HG03442 (cell line): ENCODE data around the gene SDF4.

ENCODE experiments used
- ATAC-seq: cut with Tn5 transposase; IDR thresholded peaks from one replicate; pipeline ENCODE4 v1.9.1; 2021; ENCODE audit warnings: mild to moderate bottlenecking, moderate library complexity; ENCODE audit not compliant: unreplicated experiment

Gene SDF4

DNA sequence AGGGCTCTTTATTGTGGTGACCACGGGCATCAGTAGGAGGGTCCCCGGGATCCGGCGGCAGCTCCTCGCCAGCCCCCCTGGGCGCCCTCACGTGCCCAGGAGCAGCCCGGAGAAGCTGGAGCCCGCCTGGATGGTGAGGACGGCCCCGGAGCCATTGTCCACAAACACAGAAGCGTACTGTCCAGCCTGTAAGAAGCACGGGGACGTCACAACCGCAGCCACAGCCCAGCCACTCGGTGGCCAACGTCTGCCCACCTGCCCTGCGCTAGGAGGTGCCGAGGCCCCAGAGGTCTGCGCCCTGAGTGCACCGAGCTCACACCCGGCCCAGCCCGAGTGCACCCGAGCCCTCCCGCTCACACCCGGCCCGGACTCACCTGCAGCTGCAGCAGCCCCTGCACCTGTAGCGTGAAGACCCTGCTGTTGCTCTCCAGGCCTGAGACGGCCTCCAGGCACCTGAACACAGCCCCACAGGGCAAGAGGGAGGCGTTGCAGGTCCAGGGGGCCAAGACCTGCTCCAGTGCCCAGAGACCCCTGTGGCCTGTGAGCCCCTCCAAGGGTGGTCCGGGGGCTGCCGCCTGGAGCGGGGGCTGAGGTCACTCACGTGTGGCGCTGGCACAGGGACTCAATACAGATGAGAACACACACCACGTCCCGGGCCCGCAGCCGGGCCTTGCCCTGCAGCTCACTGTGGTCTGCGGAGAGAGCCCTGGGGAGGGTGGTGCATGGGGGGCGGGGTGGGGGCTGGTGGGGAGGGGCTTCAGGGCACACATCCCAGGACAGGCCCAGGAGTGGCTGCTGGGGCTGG lies 10.9 kb upstream of the SDF4 start:
- no peak for ATAC-seq

DNA sequence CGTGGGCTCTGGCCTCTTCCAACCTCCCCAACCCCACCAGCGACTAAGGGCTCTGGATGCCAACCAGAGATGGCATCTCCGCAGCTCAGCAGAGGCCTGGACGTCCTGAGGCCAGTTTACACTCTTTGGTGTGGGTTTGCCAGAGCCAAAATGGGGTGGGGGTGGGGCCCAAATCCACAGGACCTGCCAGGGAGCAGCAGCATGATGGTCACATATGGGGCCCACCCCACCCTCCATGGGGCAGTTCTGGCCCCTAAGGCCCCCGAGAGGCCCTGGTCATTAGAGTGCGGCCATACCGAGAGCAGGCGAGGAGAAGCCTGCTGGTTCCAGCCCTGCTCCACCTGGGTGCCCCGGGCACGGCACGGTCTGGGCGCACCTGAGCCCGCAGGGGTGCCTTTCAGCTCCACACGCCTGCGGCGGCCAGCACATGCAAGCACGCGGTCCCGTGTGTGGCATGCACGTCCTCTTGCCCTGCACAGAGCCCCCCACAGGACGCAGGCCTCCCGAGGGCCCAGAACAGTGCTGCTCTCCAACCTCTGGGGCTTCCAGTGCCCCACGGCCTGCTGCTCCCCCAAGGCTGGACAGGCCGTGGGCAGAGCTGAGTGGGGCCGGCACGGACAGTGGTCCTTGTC lies 9.9 kb upstream of the SDF4 start:
- ATAC-seq = no peak

DNA sequence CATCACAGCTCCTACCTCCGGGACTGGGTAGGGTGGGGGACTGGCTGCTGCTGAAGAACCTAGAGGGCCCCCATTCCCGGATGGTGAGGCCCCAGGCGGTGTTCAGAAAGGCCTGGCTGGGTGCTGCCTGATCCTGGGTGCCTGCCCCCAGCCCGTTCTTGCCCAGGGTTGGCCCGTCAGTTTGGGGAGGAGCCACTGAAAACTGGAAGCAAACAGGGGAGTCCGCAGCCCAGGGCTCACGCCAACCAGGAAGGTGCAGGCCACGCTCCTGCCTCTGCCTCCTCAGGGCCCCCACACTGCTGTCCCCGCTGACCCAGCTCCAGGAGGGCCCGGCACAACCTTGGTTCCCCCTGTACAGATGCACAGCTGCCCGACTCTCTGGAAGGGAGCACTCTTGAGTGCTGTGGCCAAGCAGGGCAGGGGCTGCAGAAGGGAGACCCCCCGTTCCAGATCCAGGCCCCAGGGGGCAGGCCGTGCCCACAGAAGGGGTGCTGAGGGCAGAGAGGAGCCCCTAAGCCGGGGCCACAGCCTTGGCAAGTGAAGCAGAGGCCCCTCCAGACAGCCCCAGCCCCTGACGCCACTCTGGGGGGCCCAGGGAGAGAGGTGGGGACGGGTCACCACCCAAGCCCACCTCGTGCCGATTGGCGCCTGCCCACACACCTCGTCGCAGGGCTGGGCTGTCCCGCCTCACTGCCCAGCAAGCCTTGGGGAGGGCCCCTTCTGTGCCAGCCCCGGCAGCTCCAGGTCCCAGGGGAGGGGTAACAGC lies 9.2 kb upstream of the SDF4 start:
- no peak for ATAC-seq

DNA sequence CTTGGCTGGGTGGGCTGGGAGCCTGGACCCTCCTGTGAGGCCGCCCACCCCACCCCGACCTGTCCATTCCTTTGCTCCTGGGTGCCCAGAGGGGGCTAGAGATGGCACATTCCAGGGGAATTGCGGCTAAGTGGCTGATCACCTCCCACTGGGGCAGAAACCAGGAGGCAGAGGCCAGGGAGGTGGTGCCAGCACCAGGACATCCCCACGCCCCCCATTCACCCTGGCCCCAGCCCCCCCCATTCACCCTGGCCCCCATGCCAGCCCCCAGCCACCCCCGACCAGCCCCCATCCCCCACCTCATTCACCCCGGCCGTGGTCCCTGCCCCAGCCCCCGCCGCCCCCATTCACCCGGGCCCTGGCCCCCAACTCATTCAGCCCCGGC lies 8.5 kb upstream of the SDF4 start:
- no peak for ATAC-seq

DNA sequence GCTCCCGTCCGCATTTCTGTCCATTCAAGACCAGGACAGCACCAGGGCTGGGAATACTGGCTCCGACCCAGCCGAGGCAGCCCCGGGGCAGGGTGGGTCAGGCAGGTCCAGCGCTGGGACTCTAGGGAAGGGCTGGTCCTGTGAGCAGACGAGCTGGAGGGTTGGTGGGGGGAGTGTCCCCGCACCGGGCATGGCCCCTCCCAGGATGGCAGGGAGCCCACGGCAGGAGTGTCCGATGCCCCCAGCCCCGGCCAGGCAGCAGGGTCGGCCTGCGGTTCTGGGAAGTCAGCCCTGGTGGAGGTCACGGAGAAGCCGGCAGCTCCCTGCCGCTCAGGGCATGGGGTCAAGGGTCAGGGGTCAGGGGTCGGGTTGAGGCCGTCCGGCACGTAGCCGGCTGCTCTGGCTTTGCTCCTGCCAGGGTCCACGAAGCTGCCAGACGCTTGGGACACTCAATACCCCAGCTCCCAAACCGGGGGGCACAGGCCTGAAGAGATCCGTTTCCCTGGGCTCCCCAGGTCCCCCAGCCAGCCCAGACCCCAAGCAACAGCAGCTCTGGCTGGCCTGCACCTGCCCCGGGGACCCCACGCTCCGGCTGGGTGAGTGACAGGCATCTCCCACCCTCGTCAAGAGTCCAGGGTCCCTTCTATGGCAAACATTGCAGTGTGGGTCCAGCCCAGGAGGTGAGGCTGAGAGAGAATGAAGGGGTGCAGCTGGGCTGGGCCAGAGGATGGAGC lies 8.0 kb upstream of the SDF4 start:
- ATAC-seq = no peak

DNA sequence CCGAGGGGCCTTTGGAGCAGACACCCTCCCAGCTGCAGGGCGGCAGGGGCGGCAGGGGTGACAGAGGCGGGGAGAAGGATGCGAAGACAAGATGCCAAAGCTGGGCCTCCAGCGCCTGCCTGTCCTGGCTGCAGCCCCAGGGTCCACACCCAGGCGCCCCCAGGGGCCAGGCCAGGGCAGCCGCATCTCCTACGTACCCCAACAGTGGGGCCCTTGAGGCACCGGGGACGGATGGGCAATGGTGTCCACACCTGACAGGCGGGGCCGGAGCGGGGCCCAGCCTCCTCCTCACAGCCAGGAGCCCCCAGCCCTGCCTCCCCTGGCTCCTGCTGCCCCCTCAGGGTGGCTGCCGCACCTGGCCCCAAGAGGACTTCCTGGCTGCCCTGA lies 7.4 kb upstream of the SDF4 start:
- no peak for ATAC-seq

DNA sequence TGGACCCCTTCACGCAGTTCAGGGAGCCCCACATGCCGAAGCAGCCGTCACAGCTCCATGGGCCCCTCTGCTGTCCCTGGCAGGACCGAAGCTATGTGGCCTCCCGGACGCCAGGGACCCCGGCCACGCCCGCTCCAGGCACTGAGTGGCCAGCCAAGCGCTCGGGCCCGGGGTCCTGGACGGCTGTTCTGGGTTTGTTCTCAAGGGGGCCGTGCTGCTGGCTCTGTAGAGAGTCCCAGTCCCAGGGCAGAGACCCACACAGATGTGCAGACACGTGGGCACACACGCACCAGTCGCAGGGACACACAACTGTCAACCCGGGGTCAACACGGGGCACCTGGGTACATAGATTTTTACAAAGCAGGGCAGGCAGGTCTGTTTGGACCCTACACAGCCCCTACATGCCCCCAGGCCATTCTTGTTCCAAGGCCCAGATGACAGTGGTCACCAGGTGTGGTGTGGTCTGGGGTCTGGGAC lies 6.9 kb upstream of the SDF4 start:
- ATAC-seq = no peak

DNA sequence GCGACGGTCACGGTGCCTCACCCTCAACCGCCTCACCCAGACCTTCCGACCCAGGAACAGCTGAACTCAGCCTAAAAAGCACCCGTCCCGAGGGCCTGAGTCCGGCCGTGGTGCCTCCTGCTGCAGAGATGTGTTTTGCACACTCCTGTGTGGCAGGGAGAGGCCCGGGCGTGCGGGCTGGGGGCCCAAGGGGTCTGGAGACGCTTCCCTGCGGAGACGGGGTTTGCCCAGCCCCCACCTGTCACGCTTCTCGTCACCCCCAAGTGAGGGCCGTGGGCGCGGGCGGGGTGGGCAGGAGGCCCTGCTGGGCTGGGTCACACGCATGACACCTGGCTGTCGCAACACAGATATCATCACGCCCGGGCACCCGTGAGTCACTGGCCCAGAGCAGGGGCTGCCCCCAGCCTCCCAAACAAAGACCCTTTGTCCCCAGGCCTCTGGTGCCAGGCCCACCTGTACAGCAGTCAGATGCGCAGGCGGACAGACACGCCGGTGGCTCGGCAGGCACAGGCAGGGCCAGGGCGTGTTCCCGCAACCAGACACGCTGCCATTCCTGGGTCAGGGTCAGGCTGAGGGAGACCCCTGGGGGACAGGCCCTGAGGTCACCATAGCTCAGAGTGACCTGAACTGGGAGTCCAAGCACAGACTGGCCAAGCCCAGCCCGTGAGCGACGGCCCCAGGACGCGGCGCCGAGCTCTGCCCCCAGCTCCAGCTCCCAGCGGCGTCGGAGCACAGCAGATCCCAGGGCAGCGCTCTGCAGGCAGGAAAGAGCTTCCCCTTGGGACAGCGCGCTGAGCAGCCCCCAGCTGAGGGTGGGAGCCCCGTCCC lies 6.3 kb upstream of the SDF4 start:
- ATAC-seq = no peak

DNA sequence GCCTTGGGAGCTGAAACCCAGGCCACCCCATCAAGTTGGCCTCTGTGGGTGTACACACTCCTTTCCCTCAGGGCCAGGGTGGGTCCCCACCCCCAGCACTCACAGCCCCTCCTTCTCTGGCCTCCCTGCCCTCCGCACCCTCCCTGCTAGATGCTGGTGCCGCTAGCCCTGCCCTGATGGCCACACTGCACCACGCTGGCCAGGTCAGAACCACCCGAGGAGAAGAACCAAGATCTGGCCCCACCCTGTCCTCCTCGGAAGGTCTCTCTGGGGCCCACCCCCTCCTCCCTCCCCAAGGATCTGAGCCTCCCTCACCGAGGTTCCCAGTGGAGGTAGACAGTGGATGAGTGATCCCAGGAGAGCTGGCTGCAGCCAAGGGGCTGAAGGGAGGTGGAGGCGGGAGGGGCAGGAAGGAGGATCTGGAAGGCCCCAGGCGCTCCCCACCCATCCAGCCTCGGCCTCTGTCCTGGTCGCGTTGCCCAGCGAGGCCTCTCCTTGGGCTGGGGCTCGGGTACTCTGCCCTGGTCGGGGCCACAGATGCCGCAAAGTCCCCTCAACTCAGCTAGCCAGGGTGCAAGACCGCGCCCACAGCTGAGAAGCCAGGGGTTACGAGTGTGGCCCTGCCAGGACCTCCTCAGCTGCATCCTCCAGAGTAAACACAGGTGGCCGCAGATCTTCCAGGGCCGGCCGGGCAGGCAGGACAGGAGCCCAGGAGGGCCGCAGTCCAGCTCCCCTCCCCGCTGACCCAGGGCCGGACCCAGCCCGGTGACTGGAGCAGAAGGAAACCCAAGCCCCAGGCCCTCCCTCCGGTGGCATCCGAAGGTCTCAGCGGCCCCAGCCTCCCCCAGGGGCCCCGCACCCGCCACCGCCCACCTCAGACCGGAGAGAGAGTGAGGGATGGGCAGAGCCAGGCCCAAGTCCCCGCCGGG lies 5.4 kb upstream of the SDF4 start:
- no peak for ATAC-seq

DNA sequence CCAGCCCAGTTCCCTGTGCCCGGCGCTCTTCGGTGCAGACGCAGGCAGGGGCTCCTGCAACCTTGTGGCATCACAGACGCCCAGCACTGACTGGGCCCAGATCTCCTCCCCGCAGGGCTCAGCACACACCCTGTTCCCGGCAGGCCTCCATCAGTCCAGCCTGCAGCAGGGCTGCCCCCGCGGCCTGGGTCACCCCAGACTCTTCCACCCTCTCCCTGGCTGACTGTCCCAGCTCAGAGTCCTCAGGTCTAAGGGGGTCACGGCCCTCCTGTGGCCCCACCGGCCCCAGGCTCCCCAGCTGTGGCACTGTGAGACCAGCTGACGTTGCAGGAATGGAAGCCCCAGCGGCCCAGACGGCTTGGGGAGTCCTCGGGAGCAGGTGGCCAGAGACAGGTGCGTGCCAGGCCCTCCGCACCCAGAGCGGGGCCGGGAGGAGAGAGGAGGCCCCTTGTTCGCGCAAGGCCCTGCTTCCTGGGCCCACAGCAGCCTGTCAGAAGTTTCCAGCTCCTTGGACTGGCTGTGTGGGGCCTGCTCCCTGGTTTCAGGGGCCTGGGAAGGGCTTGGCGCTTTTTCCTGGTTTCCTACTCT lies 4.5 kb upstream of the SDF4 start:
- no peak for ATAC-seq

DNA sequence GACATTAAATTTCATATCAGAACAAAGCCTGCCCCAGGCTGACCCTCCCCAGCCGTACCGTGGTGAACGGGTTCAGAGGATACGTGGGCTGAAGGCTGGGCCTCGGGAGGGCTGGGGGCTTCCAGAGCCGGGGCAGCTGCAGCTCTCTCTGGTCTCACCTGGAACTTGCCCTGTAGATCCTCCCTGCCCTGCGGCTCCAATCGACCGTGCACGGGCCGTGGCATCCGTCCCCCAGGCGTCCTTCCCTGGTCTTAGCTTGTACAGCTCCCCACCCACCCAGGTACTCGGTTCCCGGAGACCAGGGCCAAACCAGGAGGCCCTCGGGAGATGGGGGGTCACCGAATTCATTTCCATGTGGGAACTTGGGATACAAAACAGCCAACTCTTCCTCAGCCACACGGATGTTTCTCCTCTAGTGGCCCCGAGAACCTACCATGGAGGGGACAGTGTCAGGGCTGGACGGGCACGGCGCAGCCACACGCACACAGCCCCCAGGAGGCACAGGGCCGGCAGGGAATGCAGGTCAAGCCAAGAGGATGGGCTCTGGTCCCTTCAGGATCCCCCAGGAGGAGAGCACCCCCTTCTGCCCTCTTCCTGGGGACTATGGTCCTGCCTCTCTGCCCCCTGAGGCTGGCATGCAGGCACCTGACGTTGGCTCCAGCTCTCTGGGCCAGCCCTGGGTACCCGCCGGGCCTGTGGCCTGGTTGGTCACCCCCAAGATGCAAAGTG lies 3.4 kb upstream of the SDF4 start:
- ATAC-seq = no peak

DNA sequence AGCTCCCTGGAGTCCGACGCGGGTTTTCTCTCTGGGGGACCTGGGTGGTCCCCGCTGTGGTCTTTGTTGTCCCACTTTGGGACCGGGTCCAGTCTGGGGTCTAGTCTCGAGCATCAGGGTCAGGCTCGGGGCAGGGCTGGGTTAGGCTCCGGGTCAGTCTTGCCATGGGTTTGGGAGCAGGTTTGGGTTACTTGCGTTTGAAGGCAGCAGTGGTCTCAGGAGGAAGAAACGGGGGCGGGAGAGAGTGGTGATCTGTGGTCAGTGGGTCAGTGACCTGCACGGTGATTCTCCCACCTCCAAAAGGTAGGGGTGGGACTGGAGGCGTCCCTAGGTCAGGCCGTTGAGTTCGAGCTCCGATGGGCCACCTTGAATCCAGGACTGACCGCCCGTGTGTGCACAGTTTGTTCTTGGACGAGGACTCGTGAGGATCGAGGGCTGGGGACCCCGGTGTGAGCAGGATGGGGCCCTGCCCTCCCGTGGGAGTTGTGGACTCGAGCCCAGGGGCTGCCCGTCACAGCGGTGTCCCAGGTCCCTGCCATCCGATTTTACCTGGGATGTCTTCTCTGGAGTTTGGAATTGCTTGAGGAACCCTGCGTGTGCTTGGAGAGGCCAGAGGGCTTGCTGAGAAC lies 2.5 kb upstream of the SDF4 start:
- no peak for ATAC-seq

DNA sequence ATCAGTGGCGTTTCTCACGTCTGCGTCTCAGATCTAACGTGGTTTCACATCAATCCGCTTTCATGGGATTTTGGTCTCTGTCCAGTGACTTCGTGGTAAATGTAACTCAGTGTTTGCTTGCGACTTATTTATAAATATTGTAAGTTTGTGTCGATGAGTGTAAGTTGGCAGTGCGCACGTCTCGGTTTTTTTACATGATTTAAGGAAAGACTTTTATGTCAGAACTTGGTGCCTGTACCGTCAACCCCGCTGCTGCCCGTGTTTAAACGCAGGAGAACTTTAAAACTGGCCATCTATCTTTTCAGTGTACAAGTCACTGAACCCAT lies 1.7 kb upstream of the SDF4 start:
- no peak for ATAC-seq

DNA sequence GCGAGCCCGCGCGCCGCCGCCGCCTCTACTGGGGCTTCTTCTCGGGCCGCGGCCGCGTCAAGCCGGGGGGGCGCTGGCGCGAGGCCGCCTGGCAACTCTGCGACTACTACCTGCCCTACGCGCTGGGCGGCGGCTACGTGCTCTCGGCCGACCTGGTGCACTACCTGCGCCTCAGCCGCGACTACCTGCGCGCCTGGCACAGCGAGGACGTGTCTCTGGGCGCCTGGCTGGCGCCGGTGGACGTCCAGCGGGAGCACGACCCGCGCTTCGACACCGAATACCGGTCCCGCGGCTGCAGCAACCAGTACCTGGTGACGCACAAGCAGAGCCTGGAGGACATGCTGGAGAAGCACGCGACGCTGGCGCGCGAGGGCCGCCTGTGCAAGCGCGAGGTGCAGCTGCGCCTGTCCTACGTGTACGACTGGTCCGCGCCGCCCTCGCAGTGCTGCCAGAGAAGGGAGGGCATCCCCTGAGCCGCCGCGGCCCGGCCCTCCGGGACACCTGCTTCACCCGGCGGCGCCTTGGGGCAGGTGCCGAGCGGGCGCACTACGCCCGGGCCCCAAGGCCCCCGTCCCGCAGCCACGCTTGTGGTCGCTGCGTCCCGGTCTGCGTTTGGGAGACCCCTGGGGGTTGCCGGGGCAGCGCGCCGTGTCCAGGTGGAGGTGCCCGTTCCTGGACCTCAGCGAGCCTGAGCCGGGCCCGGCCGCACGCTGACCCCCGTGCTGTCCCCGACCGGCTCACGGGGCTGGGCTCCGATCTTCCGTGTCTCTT lies 1.2 kb upstream of the SDF4 start:
- no peak for ATAC-seq

DNA sequence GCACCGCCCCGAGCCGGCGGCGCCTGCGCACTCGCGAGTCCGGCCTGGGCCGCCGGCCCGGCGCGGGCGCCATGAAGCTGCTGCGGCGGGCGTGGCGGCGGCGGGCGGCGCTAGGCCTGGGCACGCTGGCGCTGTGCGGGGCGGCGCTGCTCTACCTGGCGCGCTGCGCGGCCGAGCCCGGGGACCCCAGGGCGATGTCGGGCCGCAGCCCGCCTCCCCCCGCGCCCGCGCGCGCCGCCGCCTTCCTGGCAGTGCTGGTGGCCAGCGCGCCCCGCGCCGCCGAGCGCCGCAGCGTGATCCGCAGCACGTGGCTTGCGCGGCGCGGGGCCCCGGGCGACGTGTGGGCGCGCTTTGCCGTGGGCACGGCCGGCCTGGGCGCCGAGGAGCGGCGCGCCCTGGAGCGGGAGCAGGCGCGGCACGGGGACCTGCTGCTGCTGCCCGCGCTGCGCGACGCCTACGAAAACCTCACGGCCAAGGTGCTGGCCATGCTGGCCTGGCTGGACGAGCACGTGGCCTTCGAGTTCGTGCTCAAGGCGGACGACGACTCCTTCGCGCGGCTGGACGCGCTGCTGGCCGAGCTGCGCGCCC lies 501 bp upstream of the SDF4 start, which contains the start of gene B3GALT6:
B3GALT6 (plus strand) TSS at position 30 of the 588 bp plus-strand sequence; CDS start at position 72, 42 bp downstream.
- no peak for ATAC-seq

DNA sequence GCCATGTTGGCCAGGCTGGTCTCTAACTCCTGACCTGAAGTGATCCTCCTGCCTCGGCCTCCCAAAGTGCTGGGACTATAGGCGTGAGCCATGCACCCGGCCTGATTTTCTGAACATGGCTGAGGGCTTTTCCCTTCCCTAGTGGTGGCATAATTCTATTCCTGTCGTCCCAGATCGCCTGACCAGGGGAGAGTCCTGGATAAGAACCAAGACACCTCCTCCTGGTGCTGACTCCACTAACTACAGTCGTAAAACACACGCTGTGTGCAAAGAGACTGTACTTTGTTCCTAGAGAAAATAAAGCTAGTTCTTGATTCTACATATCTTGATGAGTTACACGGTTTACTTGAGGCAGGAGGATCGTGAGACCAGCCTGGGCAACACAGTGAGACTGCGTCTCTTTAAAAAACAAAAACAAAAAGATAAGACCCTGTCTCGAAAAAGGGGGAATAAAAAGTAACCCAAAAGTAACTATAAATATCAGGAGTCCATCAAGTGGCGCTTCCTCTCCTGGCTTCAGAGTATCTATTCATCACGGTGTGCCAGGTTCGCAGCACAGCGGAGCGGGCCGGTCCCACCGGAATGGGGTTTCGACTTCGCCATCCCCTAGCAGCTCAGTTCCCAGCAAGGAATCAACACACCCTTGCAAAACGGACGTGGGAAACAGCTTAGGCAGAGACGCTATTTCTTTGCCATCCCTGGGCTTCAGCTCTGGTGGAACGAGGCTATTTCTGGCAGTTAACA lies 973 bp downstream of the SDF4 start:
- ATAC-seq = no peak
